ENCODE results near the gene SSC4D. TPM values are rescaled to one million over a fixed set of nuclear protein-coding genes. Genes with fewer than 3 reads are reported as not detected.

The SSC4D gene
- total and polyA plus RNA-seq, 9 of the 15 experiments (the other 6 are each of a cell fraction or from before 2014, with no cell fraction given) = 0.06 to 1.1 (median 0.85) TPM; not detected in 1

DNA sequence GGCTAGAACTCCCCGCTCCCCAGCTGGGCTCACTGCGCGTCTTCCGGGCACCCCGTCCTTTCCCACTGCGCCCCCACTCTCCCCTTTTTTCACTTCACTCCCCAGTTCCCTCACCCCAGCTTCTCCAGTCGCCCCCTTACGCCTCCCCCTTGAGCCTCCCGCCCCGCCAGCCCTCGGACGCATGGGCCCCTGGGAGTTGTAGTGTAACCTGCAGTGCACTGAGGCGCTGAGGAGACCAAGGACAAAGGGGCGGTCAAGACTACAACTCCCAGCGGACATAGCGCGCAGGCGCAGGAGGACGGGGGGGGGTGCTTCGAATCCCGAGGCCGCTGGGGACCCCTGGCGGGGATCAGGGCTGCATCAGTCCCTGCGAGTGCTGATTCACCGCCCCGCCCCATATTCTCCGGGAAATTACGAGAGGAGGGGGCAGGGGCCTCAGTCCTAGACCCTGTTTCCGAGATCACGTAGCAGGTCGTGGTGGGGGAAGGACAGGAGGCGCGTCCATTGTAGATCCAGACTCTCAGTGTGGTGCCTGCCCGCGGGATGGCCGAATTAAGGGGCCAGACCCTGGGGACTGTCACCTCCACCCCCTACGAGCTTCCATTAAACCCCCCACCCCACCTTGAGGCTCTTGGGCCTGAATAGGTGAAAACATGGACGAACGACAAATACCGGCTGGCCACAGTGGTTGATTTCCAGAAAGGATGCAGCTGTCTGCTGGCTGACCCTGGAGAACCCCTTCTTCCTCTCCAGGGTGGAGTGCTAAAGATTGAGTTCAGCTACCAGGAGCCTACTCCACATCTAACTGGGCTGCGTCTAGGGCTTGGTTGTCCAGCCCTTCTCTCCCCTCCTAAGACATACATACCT, 50.2 kb downstream of the SSC4D start (continued):
- TF ChIP-seq, protein P1, sequence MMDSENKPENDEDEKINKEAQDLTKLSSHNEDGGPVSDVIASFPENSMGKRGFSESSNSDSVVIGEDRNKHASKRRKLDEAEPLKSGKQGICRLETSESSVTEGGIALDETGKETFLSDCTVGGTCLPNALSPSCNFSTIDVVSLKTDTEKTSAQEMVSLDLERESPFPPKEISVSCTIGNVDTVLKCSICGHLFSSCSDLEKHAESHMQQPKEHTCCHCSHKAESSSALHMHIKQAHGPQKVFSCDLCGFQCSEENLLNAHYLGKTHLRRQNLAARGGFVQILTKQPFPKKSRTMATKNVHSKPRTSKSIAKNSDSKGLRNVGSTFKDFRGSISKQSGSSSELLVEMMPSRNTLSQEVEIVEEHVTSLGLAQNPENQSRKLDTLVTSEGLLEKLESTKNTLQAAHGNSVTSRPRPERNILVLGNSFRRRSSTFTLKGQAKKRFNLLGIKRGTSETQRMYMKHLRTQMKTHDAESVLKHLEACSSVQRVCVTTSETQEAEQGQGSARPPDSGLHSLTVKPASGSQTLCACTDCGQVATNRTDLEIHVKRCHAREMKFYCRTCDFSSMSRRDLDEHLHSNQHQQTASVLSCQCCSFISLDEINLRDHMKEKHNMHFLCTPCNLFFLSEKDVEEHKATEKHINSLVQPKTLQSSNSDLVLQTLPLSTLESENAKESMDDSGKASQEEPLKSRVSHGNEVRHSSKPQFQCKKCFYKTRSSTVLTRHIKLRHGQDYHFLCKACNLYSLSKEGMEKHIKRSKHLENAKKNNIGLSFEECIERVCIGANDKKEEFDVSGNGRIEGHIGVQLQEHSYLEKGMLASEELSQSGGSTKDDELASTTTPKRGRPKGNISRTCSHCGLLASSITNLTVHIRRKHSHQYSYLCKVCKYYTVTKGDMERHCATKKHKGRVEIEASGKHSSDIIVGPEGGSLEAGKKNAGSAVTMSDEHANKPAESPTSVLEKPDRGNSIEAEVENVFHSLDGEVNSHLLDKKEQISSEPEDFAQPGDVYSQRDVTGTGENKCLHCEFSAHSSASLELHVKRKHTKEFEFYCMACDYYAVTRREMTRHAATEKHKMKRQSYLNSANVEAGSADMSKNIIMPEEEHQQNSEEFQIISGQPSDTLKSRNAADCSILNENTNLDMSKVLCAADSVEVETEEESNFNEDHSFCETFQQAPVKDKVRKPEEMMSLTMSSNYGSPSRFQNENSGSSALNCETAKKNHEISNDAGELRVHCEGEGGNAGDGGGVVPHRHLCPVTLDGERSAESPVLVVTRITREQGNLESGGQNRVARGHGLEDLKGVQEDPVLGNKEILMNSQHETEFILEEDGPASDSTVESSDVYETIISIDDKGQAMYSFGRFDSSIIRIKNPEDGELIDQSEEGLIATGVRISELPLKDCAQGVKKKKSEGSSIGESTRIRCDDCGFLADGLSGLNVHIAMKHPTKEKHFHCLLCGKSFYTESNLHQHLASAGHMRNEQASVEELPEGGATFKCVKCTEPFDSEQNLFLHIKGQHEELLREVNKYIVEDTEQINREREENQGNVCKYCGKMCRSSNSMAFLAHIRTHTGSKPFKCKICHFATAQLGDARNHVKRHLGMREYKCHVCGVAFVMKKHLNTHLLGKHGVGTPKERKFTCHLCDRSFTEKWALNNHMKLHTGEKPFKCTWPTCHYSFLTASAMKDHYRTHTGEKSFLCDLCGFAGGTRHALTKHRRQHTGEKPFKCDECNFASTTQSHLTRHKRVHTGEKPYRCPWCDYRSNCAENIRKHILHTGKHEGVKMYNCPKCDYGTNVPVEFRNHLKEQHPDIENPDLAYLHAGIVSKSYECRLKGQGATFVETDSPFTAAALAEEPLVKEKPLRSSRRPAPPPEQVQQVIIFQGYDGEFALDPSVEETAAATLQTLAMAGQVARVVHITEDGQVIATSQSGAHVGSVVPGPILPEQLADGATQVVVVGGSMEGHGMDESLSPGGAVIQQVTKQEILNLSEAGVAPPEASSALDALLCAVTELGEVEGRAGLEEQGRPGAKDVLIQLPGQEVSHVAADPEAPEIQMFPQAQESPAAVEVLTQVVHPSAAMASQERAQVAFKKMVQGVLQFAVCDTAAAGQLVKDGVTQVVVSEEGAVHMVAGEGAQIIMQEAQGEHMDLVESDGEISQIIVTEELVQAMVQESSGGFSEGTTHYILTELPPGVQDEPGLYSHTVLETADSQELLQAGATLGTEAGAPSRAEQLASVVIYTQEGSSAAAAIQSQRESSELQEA (IDR thresholded peaks at IDR 0.05; ENCODE audit: low read depth) = no peak
- TF ChIP-seq ADNP (tag; IDR thresholded peaks at IDR 0.05) = no peak
- TF ChIP-seq ESRRB (CRISPR knock-in tag; IDR thresholded peaks at IDR 0.05; ENCODE audit: borderline replicate concordance) = no peak
- TF ChIP-seq, protein P2, sequence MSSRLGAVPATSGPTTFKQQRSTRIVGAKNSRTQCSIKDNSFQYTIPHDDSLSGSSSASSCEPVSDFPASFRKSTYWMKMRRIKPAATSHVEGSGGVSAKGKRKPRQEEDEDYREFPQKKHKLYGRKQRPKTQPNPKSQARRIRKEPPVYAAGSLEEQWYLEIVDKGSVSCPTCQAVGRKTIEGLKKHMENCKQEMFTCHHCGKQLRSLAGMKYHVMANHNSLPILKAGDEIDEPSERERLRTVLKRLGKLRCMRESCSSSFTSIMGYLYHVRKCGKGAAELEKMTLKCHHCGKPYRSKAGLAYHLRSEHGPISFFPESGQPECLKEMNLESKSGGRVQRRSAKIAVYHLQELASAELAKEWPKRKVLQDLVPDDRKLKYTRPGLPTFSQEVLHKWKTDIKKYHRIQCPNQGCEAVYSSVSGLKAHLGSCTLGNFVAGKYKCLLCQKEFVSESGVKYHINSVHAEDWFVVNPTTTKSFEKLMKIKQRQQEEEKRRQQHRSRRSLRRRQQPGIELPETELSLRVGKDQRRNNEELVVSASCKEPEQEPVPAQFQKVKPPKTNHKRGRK (tag; IDR thresholded peaks at IDR 0.05) = no peak
- TF ChIP-seq ZKSCAN1 (IDR thresholded peaks at IDR 0.05; ENCODE audit: low read depth, low read length) = no peak; the same call in 1 of the 2 replicates
- TF ChIP-seq, protein P3, sequence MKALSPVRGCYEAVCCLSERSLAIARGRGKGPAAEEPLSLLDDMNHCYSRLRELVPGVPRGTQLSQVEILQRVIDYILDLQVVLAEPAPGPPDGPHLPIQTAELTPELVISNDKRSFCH (CRISPR knock-in tag; IDR thresholded peaks at IDR 0.05) = no peak
- TF ChIP-seq, protein P3 (tag; IDR thresholded peaks at IDR 0.05) = peak; percentile 39; the same call in 1 of the 2 replicates
- TF ChIP-seq, protein P4, sequence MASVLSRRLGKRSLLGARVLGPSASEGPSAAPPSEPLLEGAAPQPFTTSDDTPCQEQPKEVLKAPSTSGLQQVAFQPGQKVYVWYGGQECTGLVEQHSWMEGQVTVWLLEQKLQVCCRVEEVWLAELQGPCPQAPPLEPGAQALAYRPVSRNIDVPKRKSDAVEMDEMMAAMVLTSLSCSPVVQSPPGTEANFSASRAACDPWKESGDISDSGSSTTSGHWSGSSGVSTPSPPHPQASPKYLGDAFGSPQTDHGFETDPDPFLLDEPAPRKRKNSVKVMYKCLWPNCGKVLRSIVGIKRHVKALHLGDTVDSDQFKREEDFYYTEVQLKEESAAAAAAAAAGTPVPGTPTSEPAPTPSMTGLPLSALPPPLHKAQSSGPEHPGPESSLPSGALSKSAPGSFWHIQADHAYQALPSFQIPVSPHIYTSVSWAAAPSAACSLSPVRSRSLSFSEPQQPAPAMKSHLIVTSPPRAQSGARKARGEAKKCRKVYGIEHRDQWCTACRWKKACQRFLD (CRISPR knock-in tag; IDR thresholded peaks at IDR 0.05) = no peak; the same call in 1 of the 2 replicates
- TF ChIP-seq SMARCC2 (IDR thresholded peaks at IDR 0.05; ENCODE audit: low read depth) = no peak; the same call in 1 of the 2 replicates
- TF ChIP-seq PRMT5 (CRISPR knock-in tag; IDR thresholded peaks at IDR 0.05) = no peak
- TF ChIP-seq ZNF311 (CRISPR knock-in tag; IDR thresholded peaks at IDR 0.05) = no peak

All from K562 (cell line).